Heart left ventricle (tissue), 13 donors: ENCODE results near the gene NGLY1.

Experiments used
- POLR2A ChIP-seq, 2 donors: fragments of 450-650 bp; IDR thresholded peaks; one replicate each; pipeline ENCODE4 v1.6.1; 2017; ENCODE audit warnings: antibody characterized with exemption in 2 of 2, mild to moderate bottlenecking in 2 of 2, moderate library complexity in 2 of 2
- TF ChIP-seq, protein P1 (sequence below), 12 donors: fragments of 200-600 bp; sonication (generic) in 4 of 12; IDR thresholded peaks; one replicate each; pipeline versions ENCODE4 v1.5.0 to v1.8.0; 2018 to 2022; ENCODE audit warnings: antibody characterized with exemption in 12 of 12, mild to moderate bottlenecking in 5 of 12
- donor health status: ischemic (EF 13 %, LVEDD 7.1; RV severe dilation, severe dysfunction).
- donor health status: DM: no; HTN: yes; CAD: no.
- donor health status: DM: no; HTN: no; CAD: no.
- donor health status: ischemic (EF 25% LVEDD 6.9; RV normal size, moderate dysfunction).
- donor health status: ischemic (EF 25% LVEDD 5.7; RV mildly dilated, moderate dysfunction).
- donor health status: ischemic (EF 35%, LVEDD 5.7; RV mildly dilated, moderate dysfunction).
- donor health status: nonischemic (EF 11% LVEDD 7.7; RV severe dilation, severe dysfunction).
- donor health status: DM: yes; HTN: yes; CAD: no.
- donor health status: PGD.
- donor health status: ischemic (EF 29% LVEDD 5.4; RV normal size, mild dysfunction).
- donor health status: nonischemic (EF 23%, LVEDD 6.1; RV moderate dilation, normal function).

DNA sequence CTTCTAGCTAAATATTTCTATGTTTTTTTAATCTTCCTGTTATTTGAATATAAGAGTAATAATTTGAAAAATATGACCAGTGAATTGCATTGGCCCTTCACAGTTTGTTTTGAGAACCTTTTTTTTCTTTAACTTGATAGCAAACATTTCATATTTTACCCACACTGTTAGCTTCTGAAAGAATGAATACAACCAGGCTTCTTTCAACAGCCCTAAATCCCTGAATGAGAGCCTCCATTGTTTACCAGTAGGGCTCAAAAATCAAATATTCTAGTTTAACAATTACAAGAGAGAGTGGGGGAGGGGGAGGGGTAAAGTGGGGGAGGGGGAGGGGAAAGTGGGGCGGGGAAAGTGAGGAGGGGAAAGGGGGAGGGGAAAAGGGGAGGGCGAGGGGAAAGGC, 104.1 kb downstream of the NGLY1 start:
- TF ChIP-seq, protein P1, sequence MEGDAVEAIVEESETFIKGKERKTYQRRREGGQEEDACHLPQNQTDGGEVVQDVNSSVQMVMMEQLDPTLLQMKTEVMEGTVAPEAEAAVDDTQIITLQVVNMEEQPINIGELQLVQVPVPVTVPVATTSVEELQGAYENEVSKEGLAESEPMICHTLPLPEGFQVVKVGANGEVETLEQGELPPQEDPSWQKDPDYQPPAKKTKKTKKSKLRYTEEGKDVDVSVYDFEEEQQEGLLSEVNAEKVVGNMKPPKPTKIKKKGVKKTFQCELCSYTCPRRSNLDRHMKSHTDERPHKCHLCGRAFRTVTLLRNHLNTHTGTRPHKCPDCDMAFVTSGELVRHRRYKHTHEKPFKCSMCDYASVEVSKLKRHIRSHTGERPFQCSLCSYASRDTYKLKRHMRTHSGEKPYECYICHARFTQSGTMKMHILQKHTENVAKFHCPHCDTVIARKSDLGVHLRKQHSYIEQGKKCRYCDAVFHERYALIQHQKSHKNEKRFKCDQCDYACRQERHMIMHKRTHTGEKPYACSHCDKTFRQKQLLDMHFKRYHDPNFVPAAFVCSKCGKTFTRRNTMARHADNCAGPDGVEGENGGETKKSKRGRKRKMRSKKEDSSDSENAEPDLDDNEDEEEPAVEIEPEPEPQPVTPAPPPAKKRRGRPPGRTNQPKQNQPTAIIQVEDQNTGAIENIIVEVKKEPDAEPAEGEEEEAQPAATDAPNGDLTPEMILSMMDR (IDR thresholded peaks at IDR 0.05), result no peak
- TF ChIP-seq POLR2A (IDR thresholded peaks at IDR 0.05), result no peak
